ENCODE measurements around the gene COL24A1. TPM values are rescaled to one million over a fixed set of nuclear protein-coding genes. Genes with fewer than 3 reads are reported as not detected.
"Not testable (repeated sequence)": the region's sequence is repeated elsewhere in the genome, so short reads cannot be mapped to it uniquely, and the experiment has no call there.

Gene COL24A1
- total RNA-seq, 8 experiments from 2014 or later = 0.37 to 4.3 (median 0.86) TPM

- in situ Hi-C loops (cut with MboI; ENCODE audit: low pct_unique_long_range_greater_than_20kb in 2 of 9, low sequenced_read_pairs in 9 of 9, unreplicated experiment in 9 of 9) = no loop called here
- Histone ChIP-seq H3K27ac (no peak overlapping the region), H3K4me3 (no peak overlapping the region), H3K4me1 (replicated peaks in 1 of 2) (no peaks in the 10 kb centered on the region)
- peak in 2 of 8 experiments; percentile 59 to 75 for ATAC-seq (replicated peaks in 6 of 8)
- 0 to 80% (median 74%) methylated on average over 1 to 2 of the region's 2 CpGs; no CpG with 5 or more reads in 4 of the 10 experiments for WGBS, 10 experiments
These were observed 8.8 kb downstream of the COL24A1 start for GRCh38 chr1:86147755-86148154.

GRCh38 chr1:86146566-86146965 is 10.0 kb downstream of the COL24A1 start:
- WGBS, 10 experiments = 64 to 100% (median 85%) methylated on average over 2 of the region's 2 CpGs; no CpG with 5 or more reads in 2 of the 10 experiments
- Histone ChIP-seq H3K4me1 (replicated peaks in 1 of 2) (no peaks in the 10 kb centered on the region), H3K27ac (no peak overlapping the region), H3K4me3 (no peak overlapping the region)
- in situ Hi-C loops (cut with MboI; ENCODE audit: low pct_unique_long_range_greater_than_20kb in 2 of 9, low sequenced_read_pairs in 9 of 9, unreplicated experiment in 9 of 9) = no loop called here
- ATAC-seq (replicated peaks in 6 of 8) = no peak

- H3K4me1 ChIP-seq (replicated peaks in 1 of 2) = no peaks in the 10 kb centered on the region
- ATAC-seq (replicated peaks in 6 of 8) = no peak
- WGBS, 10 experiments = 0 to 82% (median 49%) methylated on average over 1 to 3 of the region's 3 CpGs; no CpG with 5 or more reads in 2 of the 10 experiments
- H3K4me3 ChIP-seq = no peak overlapping the region
- in situ Hi-C loops (cut with MboI; ENCODE audit: low pct_unique_long_range_greater_than_20kb in 2 of 9, low sequenced_read_pairs in 9 of 9, unreplicated experiment in 9 of 9) = no loop called here
- no peak overlapping the region for H3K27ac ChIP-seq
These were observed 16.2 kb downstream of the COL24A1 start for GRCh38 chr1:86140281-86140880.

- no peak overlapping the region for H3K4me3 ChIP-seq
- ATAC-seq (replicated peaks in 6 of 8) = no peak
- no peaks in the 10 kb centered on the region for H3K4me1 ChIP-seq (replicated peaks in 1 of 2)
- WGBS, 10 experiments = 67 to 100% (median 83%) methylated on average over 1 to 3 of the region's 3 CpGs
- H3K27ac ChIP-seq = no peak overlapping the region
- in situ Hi-C loops (cut with MboI; ENCODE audit: low pct_unique_long_range_greater_than_20kb in 2 of 9, low sequenced_read_pairs in 9 of 9, unreplicated experiment in 9 of 9) = no loop called here
These were observed 17.8 kb downstream of the COL24A1 start for GRCh38 chr1:86138746-86139145.

- H3K4me3 ChIP-seq = no peak overlapping the region
- H3K4me1 ChIP-seq (replicated peaks in 1 of 2) = no peaks in the 10 kb centered on the region
- no peak overlapping the region for H3K27ac ChIP-seq
- peak in 7 of 8 experiments; percentile 51 to 96 (median 76) for ATAC-seq (replicated peaks in 6 of 8)
- in situ Hi-C loops (cut with MboI; ENCODE audit: low pct_unique_long_range_greater_than_20kb in 2 of 9, low sequenced_read_pairs in 9 of 9, unreplicated experiment in 9 of 9) = no loop called here
- 0 to 67% (median 20%) methylated on average over 1 of the region's 1 CpG; no CpG with 5 or more reads in 1 of the 10 experiments for WGBS, 10 experiments
These were observed 19.1 kb downstream of the COL24A1 start for GRCh38 chr1:86137436-86137835.

- H3K27ac ChIP-seq = no peak overlapping the region
- H3K4me3 ChIP-seq = no peak overlapping the region
- in situ Hi-C loops (cut with MboI; ENCODE audit: low pct_unique_long_range_greater_than_20kb in 2 of 9, low sequenced_read_pairs in 9 of 9, unreplicated experiment in 9 of 9) = no loop called here
- H3K4me1 ChIP-seq (replicated peaks in 1 of 2) = no peaks in the 10 kb centered on the region
- 53 to 100% (median 83%) methylated on average over 2 to 3 of the region's 3 CpGs; no CpG with 5 or more reads in 1 of the 10 experiments for WGBS, 10 experiments
- no peak for ATAC-seq (replicated peaks in 6 of 8)
These were observed 37.3 kb downstream of the COL24A1 start for GRCh38 chr1:86119214-86119764.

- 39 to 100% (median 88%) methylated on average over 1 to 4 of the region's 4 CpGs; no CpG with 5 or more reads in 1 of the 10 experiments for WGBS, 10 experiments
- ATAC-seq (replicated peaks in 6 of 8) = no peak
- in situ Hi-C loops (cut with MboI; ENCODE audit: low pct_unique_long_range_greater_than_20kb in 2 of 9, low sequenced_read_pairs in 9 of 9, unreplicated experiment in 9 of 9) = no loop called here
These were observed 41.7 kb downstream of the COL24A1 start for GRCh38 chr1:86114816-86115400.

GRCh38 chr1:86114236-86114635 is 42.3 kb downstream of the COL24A1 start:
- in situ Hi-C loops (cut with MboI; ENCODE audit: low pct_unique_long_range_greater_than_20kb in 2 of 9, low sequenced_read_pairs in 9 of 9, unreplicated experiment in 9 of 9) = no loop called here
- Histone ChIP-seq H3K4me1 (replicated peaks in 1 of 2) (no peaks in the 10 kb centered on the region), H3K27ac (no peak overlapping the region), H3K4me3 (no peak overlapping the region)
- WGBS, 10 experiments = 57 to 100% (median 87%) methylated on average over 2 of the region's 2 CpGs
- no peak for ATAC-seq (replicated peaks in 6 of 8)

More at GRCh38 chr1:86114816-86115400, 41.7 kb downstream of the COL24A1 start:
- no peaks in the 10 kb centered on the region for H3K4me1 ChIP-seq (replicated peaks in 1 of 2)
- no peak overlapping the region for H3K4me3 ChIP-seq
- no peak overlapping the region for H3K27ac ChIP-seq

- H3K27ac ChIP-seq; ATAC-seq (replicated peaks in 6 of 8); H3K4me3 ChIP-seq; H3K4me1 ChIP-seq (replicated peaks in 1 of 2); in situ Hi-C loops (cut with MboI; ENCODE audit: low pct_unique_long_range_greater_than_20kb in 2 of 9, low sequenced_read_pairs in 9 of 9, unreplicated experiment in 9 of 9): not testable (repeated sequence)
- WGBS, 10 experiments = 40 to 91% (median 89%) methylated on average over 2 to 12 of the region's 12 CpGs; no CpG with 5 or more reads in 3 of the 10 experiments
These were observed 45.0 kb downstream of the COL24A1 start for GRCh38 chr1:86111590-86111989.

GRCh38 chr1:86110451-86111129 is 46.0 kb downstream of the COL24A1 start:
- Histone ChIP-seq H3K27ac (no peak overlapping the region), H3K4me1 (replicated peaks in 1 of 2) (no peaks in the 10 kb centered on the region), H3K4me3 (no peak overlapping the region)
- WGBS, 10 experiments = 80 to 100% (median 93%) methylated on average over 1 to 23 of the region's 41 CpGs; no CpG with 5 or more reads in 5 of the 10 experiments
- in situ Hi-C loops (cut with MboI; ENCODE audit: low pct_unique_long_range_greater_than_20kb in 2 of 9, low sequenced_read_pairs in 9 of 9, unreplicated experiment in 9 of 9) = no loop called here
- ATAC-seq (replicated peaks in 6 of 8) = no peak

- WGBS, 10 experiments = 71 to 100% (median 95%) methylated on average over 1 to 2 of the region's 2 CpGs; no CpG with 5 or more reads in 4 of the 10 experiments
- in situ Hi-C loops (cut with MboI; ENCODE audit: low pct_unique_long_range_greater_than_20kb in 2 of 9, low sequenced_read_pairs in 9 of 9, unreplicated experiment in 9 of 9) = no loop called here
- Histone ChIP-seq H3K4me1 (replicated peaks in 1 of 2) (no peaks in the 10 kb centered on the region), H3K4me3 (no peak overlapping the region), H3K27ac (no peak overlapping the region)
- no peak for ATAC-seq (replicated peaks in 6 of 8)
These were observed 51.1 kb downstream of the COL24A1 start for GRCh38 chr1:86105533-86105866.

- WGBS, 10 experiments = 57 to 100% (median 88%) methylated on average over 1 to 12 of the region's 12 CpGs; no CpG with 5 or more reads in 3 of the 10 experiments
- no peaks in the 10 kb centered on the region for H3K4me1 ChIP-seq (replicated peaks in 1 of 2)
- ATAC-seq (replicated peaks in 6 of 8) = no peak
- no peak overlapping the region for H3K27ac ChIP-seq
- in situ Hi-C loops (cut with MboI; ENCODE audit: low pct_unique_long_range_greater_than_20kb in 2 of 9, low sequenced_read_pairs in 9 of 9, unreplicated experiment in 9 of 9) = no loop called here
- no peak overlapping the region for H3K4me3 ChIP-seq
These were observed 51.7 kb downstream of the COL24A1 start for GRCh38 chr1:86104606-86105532.
